Progenitor cell of endocrine pancreas (in vitro differentiated cells): ENCODE data around the gene ABR. TPM values are rescaled to one million over a fixed set of nuclear protein-coding genes. Genes with fewer than 3 reads are reported as not detected.
"Not testable (repeated sequence)": the region's sequence is repeated elsewhere in the genome, so short reads cannot be mapped to it uniquely, and the experiment has no call there.

ENCODE experiments used
- DNase-seq: peaks from one replicate; pipeline ENCODE4 v3.0.0; 2021; ENCODE audit warnings: low spot score; ENCODE audit not compliant: unreplicated experiment
- H3K27ac Mint-ChIP-seq: 2 replicates; pipeline ENCODE4 v1.8.0; 2021; ENCODE audit warnings: mild to moderate bottlenecking, moderate library complexity, mixed read lengths
- H3K27me3 Mint-ChIP-seq: 2 replicates; pipeline ENCODE4 v1.8.0; 2021; ENCODE audit warnings: mixed read lengths
- H3K36me3 Mint-ChIP-seq: 2 replicates; pipeline ENCODE4 v1.8.0; 2022; ENCODE audit warnings: mixed read lengths; ENCODE audit not compliant: insufficient read depth
- H3K4me1 Mint-ChIP-seq: 2 replicates; pipeline ENCODE4 v1.8.0; 2021; ENCODE audit warnings: low read depth, mixed read lengths
- H3K4me3 Mint-ChIP-seq: 2 replicates; pipeline ENCODE4 v1.8.0; 2021; ENCODE audit warnings: low read depth, mild to moderate bottlenecking, moderate library complexity, mixed read lengths
- H3K9me3 Mint-ChIP-seq: 2 replicates; pipeline ENCODE4 v1.8.0; 2021; ENCODE audit warnings: low read depth, mixed read lengths
- total RNA-seq: library from RNA; stranded (reverse); gene quantifications from 2 replicates; pipeline ENCODE4 v1.2.1, GENCODE V29; 2021
- TF ChIP-seq, protein P1 (sequence below): fragments of 200-600 bp; sonication (generic); IDR thresholded peaks from one replicate; pipeline ENCODE4 v1.5.0; 2021; ENCODE audit warnings: antibody characterized with exemption, mild to moderate bottlenecking; ENCODE audit not compliant: unreplicated experiment

Gene ABR
- total RNA-seq, 1 donor from 2014 or later, result 61.0 TPM

DNA sequence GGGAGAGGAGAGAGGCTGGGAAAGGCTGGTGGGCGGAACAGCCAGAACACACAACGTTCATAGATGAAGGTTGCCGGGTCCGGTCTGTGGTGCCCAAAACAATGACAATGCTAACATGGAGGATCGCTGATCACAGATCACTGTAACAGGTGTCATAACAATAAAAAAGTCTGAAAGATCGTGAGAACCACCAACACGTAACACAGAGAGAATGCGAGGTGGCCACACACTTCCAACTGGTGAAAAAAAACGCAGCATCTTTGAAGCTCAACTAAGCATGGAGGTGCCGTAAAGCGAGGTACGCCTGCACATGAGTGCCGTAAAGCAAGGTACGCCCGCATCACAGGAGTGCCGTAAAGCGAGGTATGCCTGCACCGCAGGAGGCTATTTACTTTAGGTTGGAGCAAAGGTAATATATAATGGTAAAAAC, 42.3 kb downstream of the ABR start:
- H3K4me1 Mint-ChIP-seq, result peaks cover under 1% of the 10 kb centered on the region
- H3K36me3 Mint-ChIP-seq, result peaks cover 6% of the 10 kb centered on the region
- TF ChIP-seq, protein P1, sequence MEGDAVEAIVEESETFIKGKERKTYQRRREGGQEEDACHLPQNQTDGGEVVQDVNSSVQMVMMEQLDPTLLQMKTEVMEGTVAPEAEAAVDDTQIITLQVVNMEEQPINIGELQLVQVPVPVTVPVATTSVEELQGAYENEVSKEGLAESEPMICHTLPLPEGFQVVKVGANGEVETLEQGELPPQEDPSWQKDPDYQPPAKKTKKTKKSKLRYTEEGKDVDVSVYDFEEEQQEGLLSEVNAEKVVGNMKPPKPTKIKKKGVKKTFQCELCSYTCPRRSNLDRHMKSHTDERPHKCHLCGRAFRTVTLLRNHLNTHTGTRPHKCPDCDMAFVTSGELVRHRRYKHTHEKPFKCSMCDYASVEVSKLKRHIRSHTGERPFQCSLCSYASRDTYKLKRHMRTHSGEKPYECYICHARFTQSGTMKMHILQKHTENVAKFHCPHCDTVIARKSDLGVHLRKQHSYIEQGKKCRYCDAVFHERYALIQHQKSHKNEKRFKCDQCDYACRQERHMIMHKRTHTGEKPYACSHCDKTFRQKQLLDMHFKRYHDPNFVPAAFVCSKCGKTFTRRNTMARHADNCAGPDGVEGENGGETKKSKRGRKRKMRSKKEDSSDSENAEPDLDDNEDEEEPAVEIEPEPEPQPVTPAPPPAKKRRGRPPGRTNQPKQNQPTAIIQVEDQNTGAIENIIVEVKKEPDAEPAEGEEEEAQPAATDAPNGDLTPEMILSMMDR, result no peak
- H3K4me3 Mint-ChIP-seq, result no peak overlapping the region
- no peaks in the 10 kb centered on the region for H3K27me3 Mint-ChIP-seq
- no peak overlapping the region for H3K27ac Mint-ChIP-seq
- no peak for DNase-seq
- no peaks in the 10 kb centered on the region for H3K9me3 Mint-ChIP-seq

GRCh38 chr17:1136748-1137147, 43.0 kb downstream of the ABR start:
- TF ChIP-seq, protein P1, result no peak
- no peaks in the 10 kb centered on the region for H3K9me3 Mint-ChIP-seq
- H3K27ac Mint-ChIP-seq, result no peak overlapping the region
- no peak overlapping the region for H3K4me3 Mint-ChIP-seq
- H3K36me3 Mint-ChIP-seq, result peaks cover 8% of the 10 kb centered on the region
- DNase-seq, result no peak
- no peaks in the 10 kb centered on the region for H3K4me1 Mint-ChIP-seq
- no peaks in the 10 kb centered on the region for H3K27me3 Mint-ChIP-seq

DNA sequence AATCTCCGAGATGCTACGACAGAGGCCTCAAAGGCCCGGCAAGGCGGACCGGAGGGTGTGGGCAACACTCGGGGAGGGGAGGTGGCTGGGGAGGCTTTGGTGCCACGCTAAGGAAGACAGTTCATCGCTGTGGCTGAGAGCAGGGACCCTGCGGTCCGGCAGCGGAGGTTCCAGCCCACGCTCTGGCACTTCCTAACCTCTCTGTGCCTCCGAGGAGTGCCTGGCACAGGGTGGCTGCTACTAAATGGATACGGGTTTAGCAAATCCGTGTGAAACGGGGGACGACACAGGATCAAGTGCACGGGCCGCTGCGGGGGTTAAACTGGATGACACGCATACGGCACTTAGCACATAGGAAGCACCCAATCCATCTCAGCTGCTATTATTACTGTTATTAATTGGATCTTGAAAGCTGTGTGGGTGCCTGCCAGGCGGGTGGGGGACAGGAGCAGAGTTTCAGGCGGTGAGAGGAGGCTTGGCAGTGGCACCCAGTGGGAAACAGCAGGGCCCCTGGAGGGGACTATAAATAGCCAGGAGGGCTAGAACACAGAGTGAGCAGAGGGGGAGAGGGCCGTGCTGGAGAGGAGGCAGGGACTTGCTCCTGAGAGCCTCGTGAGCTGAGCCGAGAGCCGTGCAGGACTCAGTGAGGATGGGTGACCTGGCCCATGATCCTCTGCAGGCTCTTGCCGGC, 45.0 kb downstream of the ABR start:
- Mint-ChIP-seq H3K4me3 (no peak overlapping the region), H3K27ac (no peak overlapping the region), H3K36me3 (peaks cover 5% of the 10 kb centered on the region), H3K9me3 (no peaks in the 10 kb centered on the region), H3K27me3 (no peaks in the 10 kb centered on the region), H3K4me1 (no peaks in the 10 kb centered on the region)
- TF ChIP-seq, protein P1, result no peak
- no peak for DNase-seq

GRCh38 chr17:1130191-1130590, 49.6 kb downstream of the ABR start:
- H3K36me3 Mint-ChIP-seq, result peaks cover 5% of the 10 kb centered on the region
- H3K27ac Mint-ChIP-seq, result no peak overlapping the region
- TF ChIP-seq, protein P1, result no peak
- DNase-seq, result no peak
- H3K4me1 Mint-ChIP-seq, result no peaks in the 10 kb centered on the region
- H3K9me3 Mint-ChIP-seq, result peaks cover 2% of the 10 kb centered on the region
- H3K4me3 Mint-ChIP-seq, result no peak overlapping the region
- H3K27me3 Mint-ChIP-seq, result no peaks in the 10 kb centered on the region

- H3K4me3 Mint-ChIP-seq, H3K4me1 Mint-ChIP-seq, H3K27ac Mint-ChIP-seq, H3K27me3 Mint-ChIP-seq, H3K9me3 Mint-ChIP-seq, H3K36me3 Mint-ChIP-seq, DNase-seq: not testable (repeated sequence)
Measured at GRCh38 chr17:1128463-1128862, 51.3 kb downstream of the ABR start.
